H9 (cell line): ENCODE results near the gene THOC3. TPM values are rescaled to one million over a fixed set of nuclear protein-coding genes. Genes with fewer than 3 reads are reported as not detected.
"Not testable (repeated sequence)": the region's sequence is repeated elsewhere in the genome, so short reads cannot be mapped to it uniquely, and the experiment has no call there.

ENCODE experiments used
- DNase-seq: peaks from one replicate; pipeline ENCODE4 v3.0.0-alpha.2; 2017
- H2AFZ ChIP-seq: one replicate; pipeline ENCODE4 v1.6.1; 2013; ENCODE audit warnings: mild to moderate bottlenecking, low read length, control low read depth, moderate library complexity
- H2AK5ac ChIP-seq: 2 replicates; pipeline ENCODE4 v1.6.1; 2013; ENCODE audit warnings: low read length, control low read depth, mixed read lengths; ENCODE audit not compliant: insufficient read length
- H2BK120ac ChIP-seq: one replicate; pipeline ENCODE4 v1.6.1; 2013; ENCODE audit warnings: low read depth, mild to moderate bottlenecking, low read length, control low read depth, inconsistent platforms; ENCODE audit not compliant: poor library complexity, severe bottlenecking
- H2BK12ac ChIP-seq: 2 replicates; pipeline ENCODE4 v1.6.1; 2013; ENCODE audit warnings: low read length, control low read depth, mixed read lengths, low read depth; ENCODE audit not compliant: insufficient read length
- H2BK15ac ChIP-seq: 2 replicates; pipeline ENCODE4 v1.6.1; 2013; ENCODE audit warnings: low read depth, low read length, control low read depth
- H2BK20ac ChIP-seq: one replicate; pipeline ENCODE4 v1.6.1; 2013; ENCODE audit warnings: low read depth, mild to moderate bottlenecking, low read length, control low read depth, inconsistent platforms; ENCODE audit not compliant: poor library complexity, severe bottlenecking
- H2BK5ac ChIP-seq: 2 replicates; pipeline ENCODE4 v1.6.1; 2013; ENCODE audit warnings: low read length, control low read depth, mixed read lengths; ENCODE audit not compliant: insufficient read length
- H3K14ac ChIP-seq: 2 replicates; pipeline ENCODE4 v1.6.1; 2013; ENCODE audit warnings: low read length, control low read depth; ENCODE audit not compliant: insufficient read depth
- H3K18ac ChIP-seq: 2 replicates; pipeline ENCODE4 v1.6.1; 2013; ENCODE audit warnings: low read depth, mild to moderate bottlenecking, mixed read lengths, low read length, control low read depth; ENCODE audit not compliant: insufficient read length
- H3K23ac ChIP-seq: 2 replicates; pipeline ENCODE4 v1.6.1; 2013; ENCODE audit warnings: low read length, control low read depth, mixed read lengths, low read depth; ENCODE audit not compliant: insufficient read length
- H3K23me2 ChIP-seq: 2 replicates; pipeline ENCODE4 v1.6.1; 2013; ENCODE audit warnings: low read depth, mild to moderate bottlenecking, mixed read lengths, low read length, control low read depth; ENCODE audit not compliant: insufficient read length, poor library complexity, severe bottlenecking
- H3K27ac ChIP-seq: 2 replicates; pipeline ENCODE4 v1.5.1; 2013; ENCODE audit warnings: low read length, control low read depth, mixed read lengths, low read depth; ENCODE audit not compliant: insufficient read length
- H3K27me3 ChIP-seq: 2 replicates; pipeline ENCODE4 v1.6.1; 2013; ENCODE audit warnings: low read length, control low read depth, inconsistent platforms; ENCODE audit not compliant: insufficient read depth
- H3K4ac ChIP-seq: 2 replicates; pipeline ENCODE4 v1.6.1; 2013; ENCODE audit warnings: low read depth, mild to moderate bottlenecking, control low read depth, inconsistent platforms, low read length, moderate library complexity
- H3K4me1 ChIP-seq: 2 replicates; pipeline ENCODE4 v1.6.1; 2013; ENCODE audit warnings: low read length, control low read depth, inconsistent platforms; ENCODE audit not compliant: insufficient read depth
- H3K4me2 ChIP-seq: 2 replicates; pipeline ENCODE4 v1.6.1; 2013; ENCODE audit warnings: low read length, control low read depth, mixed read lengths; ENCODE audit not compliant: insufficient read length, insufficient read depth
- H3K56ac ChIP-seq: 2 replicates; pipeline ENCODE4 v1.6.1; 2013; ENCODE audit warnings: low read depth, mild to moderate bottlenecking, mixed read lengths, low read length, control low read depth; ENCODE audit not compliant: insufficient read length
- H3K79me1 ChIP-seq: 2 replicates; pipeline ENCODE4 v1.6.1; 2013; ENCODE audit warnings: low read depth, mild to moderate bottlenecking, moderate library complexity, low read length, control low read depth, inconsistent platforms; ENCODE audit not compliant: insufficient read depth, poor library complexity, severe bottlenecking
- H3K79me2 ChIP-seq: 2 replicates; pipeline ENCODE4 v1.6.1; 2013; ENCODE audit warnings: low read length, control low read depth, inconsistent platforms; ENCODE audit not compliant: insufficient read depth
- H3K9ac ChIP-seq: 2 replicates; pipeline ENCODE4 v1.6.1; 2013; ENCODE audit warnings: low read length, control low read depth, mixed read lengths; ENCODE audit not compliant: insufficient read length; ENCODE audit errors: extremely low read depth
- H3K9me3 ChIP-seq: one replicate; pipeline ENCODE4 v1.6.1; 2013; ENCODE audit warnings: low read depth, low read length, inconsistent platforms; ENCODE audit not compliant: control insufficient read depth
- H3T11ph ChIP-seq: one replicate; pipeline ENCODE4 v1.6.1; 2013; ENCODE audit warnings: mild to moderate bottlenecking, low read length, control low read depth, inconsistent platforms
- H4K20me1 ChIP-seq: one replicate; pipeline ENCODE4 v1.6.1; 2013; ENCODE audit not compliant: control insufficient read depth, insufficient read length, insufficient read depth
- H4K5ac ChIP-seq: 2 replicates; pipeline ENCODE4 v1.6.1; 2013; ENCODE audit warnings: low read depth, mild to moderate bottlenecking, mixed read lengths, low read length, control low read depth; ENCODE audit not compliant: insufficient read length
- H4K8ac ChIP-seq: replicated peaks from 2 replicates; pipeline ENCODE4 v1.6.1; 2013; ENCODE audit warnings: low read length, control low read depth, mixed read lengths, low read depth; ENCODE audit not compliant: insufficient read length
- H4K91ac ChIP-seq: 2 replicates; pipeline ENCODE4 v1.6.1; 2013; ENCODE audit warnings: low read depth, mild to moderate bottlenecking, moderate library complexity, mixed read lengths, low read length, control low read depth; ENCODE audit not compliant: insufficient read length
- H3K27ac Mint-ChIP-seq, 3 experiments: 2 replicates in 2 of 3; 3 replicates in 1 of 3; pipeline ENCODE4 v1.8.0; 2020 to 2021; ENCODE audit warnings: mixed read lengths in 3 of 3, mild to moderate bottlenecking in 1 of 3, moderate library complexity in 1 of 3
- H3K27me3 Mint-ChIP-seq: 2 replicates; pipeline ENCODE4 v1.8.0; 2021; ENCODE audit warnings: low read depth, mild to moderate bottlenecking, moderate library complexity, mixed read lengths
- H3K36me3 Mint-ChIP-seq, 3 experiments: 2 replicates in 2 of 3; 3 replicates in 1 of 3; pipeline ENCODE4 v1.8.0; 2020 to 2021; ENCODE audit warnings: low read depth in 3 of 3, mixed read lengths in 3 of 3; ENCODE audit not compliant: insufficient read depth in 1 of 3
- H3K4me1 Mint-ChIP-seq, 2 experiments: 2 replicates each; pipeline ENCODE4 v1.8.0; 2020; ENCODE audit warnings: mixed read lengths in 2 of 2
- H3K4me3 Mint-ChIP-seq, 2 experiments: 2 replicates in 1 of 2; 3 replicates in 1 of 2; pipeline ENCODE4 v1.8.0; 2020 to 2021; ENCODE audit warnings: mild to moderate bottlenecking in 2 of 2, mixed read lengths in 2 of 2, moderate library complexity in 1 of 2
- H3K9me3 Mint-ChIP-seq, 2 experiments: 2 replicates in 1 of 2; 3 replicates in 1 of 2; pipeline ENCODE4 v1.8.0; 2020; ENCODE audit warnings: mild to moderate bottlenecking in 2 of 2, mixed read lengths in 2 of 2, moderate library complexity in 1 of 2
- CTCF ChIP-seq: fragments of 200-600 bp; sonication (generic); conservative IDR thresholded peaks from 3 replicates; pipeline ENCODE4 v1.8.0; 2021; ENCODE audit warnings: antibody characterized with exemption, mild to moderate bottlenecking
- WGBS: extraction: QIAGEN DNeasy Blood & Tissue Kit; methylation state at CpG from one replicate; pipeline ENCODE4 v1.1.7; 2013; ENCODE audit warnings: missing lambda C conversion rate, low lambda C conversion rate, mixed read lengths; ENCODE audit not compliant: insufficient read length; ENCODE audit errors: extremely low coverage; 5-methylcytosine and 5-hydroxymethylcytosine counted together
- total RNA-seq: library from RNA; stranded (reverse); gene quantifications from 2 replicates; pipeline ENCODE4 v1.2.1, GENCODE V29; 2021

The THOC3 gene
- total RNA-seq, 1 experiment from 2014 or later: 123 TPM

- WGBS: no CpG with 5 or more reads among the region's 9 CpGs
- Histone ChIP-seq H3K27ac (no peak overlapping the region), H3K27me3 (no peaks in the 10 kb centered on the region), H3K56ac (no peak overlapping the region), H4K5ac (no peak overlapping the region), H3K4me1 (no peaks in the 10 kb centered on the region), H4K8ac (no peak overlapping the region), H3K9me3 (no peaks in the 10 kb centered on the region), H2BK20ac (no peak overlapping the region), H3K18ac (no peak overlapping the region), H4K20me1 (no peaks in the 10 kb centered on the region), H3K79me1 (no peaks in the 10 kb centered on the region), H3K4ac (no peak overlapping the region), H2BK15ac (no peak overlapping the region), H4K91ac (no peak overlapping the region), H3K23ac (no peak overlapping the region), H3K9ac (no peak overlapping the region), H2BK12ac (no peak overlapping the region), H3T11ph (no peak overlapping the region), H2AFZ (no peak overlapping the region), H2BK120ac (no peak overlapping the region), H3K79me2 (no peaks in the 10 kb centered on the region), H3K4me2 (no peak overlapping the region), H2AK5ac (no peak overlapping the region), H3K23me2 (no peaks in the 10 kb centered on the region), H3K14ac (no peak overlapping the region), H2BK5ac (no peak overlapping the region)
- H3K36me3 Mint-ChIP-seq: peaks cover 3 to 12% (median 4%) of the 10 kb centered on the region in 3 experiments; a peak in 5 of 7 replicates
- DNase-seq: no peak
- no peak overlapping the region for H3K27ac Mint-ChIP-seq
- no peak for TF ChIP-seq CTCF
- H3K4me3 Mint-ChIP-seq: no peak overlapping the region
- no peaks in the 10 kb centered on the region for H3K9me3 Mint-ChIP-seq
- H3K4me1 Mint-ChIP-seq: peaks cover 0 to 11% of the 10 kb centered on the region in 2 experiments; a peak in 2 of 4 replicates
- no peaks in the 10 kb centered on the region for H3K27me3 Mint-ChIP-seq
These were observed 47.8 kb downstream of the THOC3 start for GRCh38 chr5:175920231-175920811.

GRCh38 chr5:175915066-175916037 is 52.8 kb downstream of the THOC3 start:
- H4K20me1 ChIP-seq, H3K27me3 ChIP-seq, H3K4ac ChIP-seq, H3K27ac Mint-ChIP-seq, H2BK120ac ChIP-seq, H2AK5ac ChIP-seq, H3K9me3 ChIP-seq, H3K27me3 Mint-ChIP-seq, H3K23ac ChIP-seq, H3K79me1 ChIP-seq, H2BK20ac ChIP-seq, H4K8ac ChIP-seq, H2AFZ ChIP-seq, H4K5ac ChIP-seq, H3K9ac ChIP-seq, H3K56ac ChIP-seq, H4K91ac ChIP-seq, H3K14ac ChIP-seq, H3K9me3 Mint-ChIP-seq, H3K4me1 Mint-ChIP-seq, H2BK12ac ChIP-seq, H3K79me2 ChIP-seq, H3K4me1 ChIP-seq, H3T11ph ChIP-seq, H3K4me2 ChIP-seq, H2BK15ac ChIP-seq, H3K27ac ChIP-seq, DNase-seq, H2BK5ac ChIP-seq, H3K23me2 ChIP-seq, H3K18ac ChIP-seq, H3K4me3 Mint-ChIP-seq: not testable (repeated sequence)
- peaks cover 0 to 12% (median 3%) of the 10 kb centered on the region in 3 experiments; a peak in 5 of 7 replicates for H3K36me3 Mint-ChIP-seq
- no CpG with 5 or more reads among the region's 7 CpGs for WGBS
